Right cardiac atrium (tissue), 5 donors: ENCODE measurements around the gene SPATA6L. TPM values are rescaled to one million over a fixed set of nuclear protein-coding genes. Genes with fewer than 3 reads are reported as not detected.
A peak's percentile ranks its signal among the peaks of the same experiment; 100 is the strongest.

ENCODE experiments used
- ATAC-seq, 2 donors: fragments of 200-7000 bp; cut with Tn5 transposase; one replicate each; pipeline versions ENCODE4 v1.8.0 to v1.9.1; 2020; ENCODE audit warnings: moderate library complexity in 2 of 2, mild to moderate bottlenecking in 1 of 2
- DNase-seq, 3 donors: peaks; one replicate each; pipeline ENCODE4 v3.0.0-alpha.2; 2020
- H3K27ac ChIP-seq: one replicate; pipeline ENCODE4 v1.5.1; 2013; ENCODE audit warnings: mild to moderate bottlenecking, low read length, control low read depth, moderate library complexity
- H3K27me3 ChIP-seq: one replicate; pipeline ENCODE4 v1.6.1; 2013; ENCODE audit not compliant: control insufficient read depth, insufficient read depth
- H3K4me1 ChIP-seq: one replicate; pipeline ENCODE4 v1.6.1; 2013; ENCODE audit warnings: low read length; ENCODE audit not compliant: control insufficient read depth, insufficient read depth
- H3K4me3 ChIP-seq: one replicate; pipeline ENCODE4 v1.5.1; 2013; ENCODE audit warnings: low read length, control low read depth
- H3K9me3 ChIP-seq: one replicate; pipeline ENCODE4 v1.6.1; 2013; ENCODE audit warnings: low read length; ENCODE audit not compliant: control insufficient read depth
- WGBS: extraction: QIAGEN DNeasy Blood & Tissue Kit; methylation state at CpG from one replicate; pipeline ENCODE4 v1.1.7; 2013; 5-methylcytosine and 5-hydroxymethylcytosine counted together
- intact Hi-C, 4 donors: fragments of 100-400 bp; cut with DNase I; formaldehyde crosslinking; loops; one replicate each; pipeline versions ENCODE4 v1.11.0 to v1.14.0; 2022 to 2023
- polyA plus RNA-seq: library from polyadenylated mRNA; stranded (reverse); fragments of 200-250 nt; gene quantifications from one replicate; pipeline ENCODE4 v1.2.3, GENCODE V29; 2013
- total RNA-seq, 4 donors: library from RNA; stranded (reverse); fragmentation: NEBNext Ultra II Directional; extraction: Animal tissue kit (Norgen Biotek cat#: 25700); gene quantifications; one replicate each; pipeline ENCODE4 v1.2.1, GENCODE V29; 2021
- donor health status: healthy with polysubstance abuse.
- donor health status: DM: no; HTN: yes; CAD: no.
- donor health status: DM: no; HTN: no; CAD: no.
- donor health status: DM: no; HTN: yes; CAD: no; lungs with severe emphysema.
- donor health status: DM: yes; HTN: yes; CAD: no.

The SPATA6L gene
- total and polyA plus RNA-seq, 5 donors = 0.59 to 1.7 (median 1.6) TPM

GRCh38 chr9:4550777-4551484 is 115.3 kb downstream of the SPATA6L start:
- peaks cover 10% of the 10 kb centered on the region for H3K4me1 ChIP-seq
- no peaks in the 10 kb centered on the region for H3K9me3 ChIP-seq
- ATAC-seq (no peak), DNase-seq (peak in 1 of 3 donors; percentile 24)
- intact Hi-C loops = no loop called here
- no peak overlapping the region for H3K4me3 ChIP-seq
- no peaks in the 10 kb centered on the region for H3K27me3 ChIP-seq
- no peak overlapping the region for H3K27ac ChIP-seq
- WGBS = 50% methylated on average over 4 of the region's 4 CpGs

GRCh38 chr9:4549751-4550295 is 116.5 kb downstream of the SPATA6L start:
- H3K4me3 ChIP-seq = no peak overlapping the region
- H3K27ac ChIP-seq = peak overlapping the region; percentile 54
- peaks cover 11% of the 10 kb centered on the region for H3K4me1 ChIP-seq
- intact Hi-C loops = loop anchor here in 1 of 4 donors (5.0 kb wide), 1 partner anchor 58 kb away; the partner anchor contains the start of gene SLC1A1
- WGBS = 44% methylated on average over 4 of the region's 4 CpGs
- H3K27me3 ChIP-seq = no peaks in the 10 kb centered on the region
- H3K9me3 ChIP-seq = no peaks in the 10 kb centered on the region
- ATAC-seq (peak; percentile 32 to 40), DNase-seq (peak in 1 of 3 donors; percentile 24)

- Histone ChIP-seq H3K4me3 (no peak overlapping the region), H3K27ac (peak overlapping the region; percentile 33), H3K4me1 (peaks cover 11% of the 10 kb centered on the region), H3K27me3 (no peaks in the 10 kb centered on the region), H3K9me3 (no peaks in the 10 kb centered on the region)
- ATAC-seq (peak in 1 of 2 donors; percentile 14), DNase-seq (peak in 2 of 3 donors; percentile 56 to 66)
- WGBS = 68% methylated on average over 11 of the region's 11 CpGs
- intact Hi-C loops = loop anchor here in 1 of 4 donors (5.0 kb wide), 1 partner anchor 57 kb away; the partner anchor contains the start of gene SLC1A1
Observed at GRCh38 chr9:4548811-4549725, 117.2 kb downstream of the SPATA6L start.

Other genes starting within 250 kb of the SPATA6L start
- gene SLC1A1, start 176.0 kb downstream of the SPATA6L start, total RNA-seq = 1 to 10 TPM; 1.1 to 2.1 (median 1.6) TPM
- 1.1 TPM for gene SLC1A1, start 176.0 kb downstream of the SPATA6L start, polyA plus RNA-seq
- 1 to 10 TPM; 3.4 to 4.5 (median 3.8) TPM for gene PLPP6, start 4.2 kb downstream of the SPATA6L start, total RNA-seq
- gene PLPP6, start 4.2 kb downstream of the SPATA6L start, polyA plus RNA-seq = 2.1 TPM
- 10 to 100 TPM; 40.2 to 48.4 (median 41.8) TPM for gene CDC37L1, start 13.1 kb upstream of the SPATA6L start, total RNA-seq
- 23.7 TPM for gene CDC37L1, start 13.1 kb upstream of the SPATA6L start, polyA plus RNA-seq
- gene AK3, start 74.7 kb upstream of the SPATA6L start, total RNA-seq = 100 to 1,000 TPM; 111 to 153 (median 125) TPM
- 91.3 TPM for gene AK3, start 74.7 kb upstream of the SPATA6L start, polyA plus RNA-seq
- 1 to 10 TPM; 6.1 to 8.1 (median 6.6) TPM for gene RCL1, start 126.5 kb upstream of the SPATA6L start, total RNA-seq
- 4.8 TPM for gene RCL1, start 126.5 kb upstream of the SPATA6L start, polyA plus RNA-seq